ENCODE measurements around the gene NKAIN2.

Gene NKAIN2

GRCh38 chr6:124131259-124131658, 327.6 kb downstream of the NKAIN2 start:
- Histone ChIP-seq H3K4me3 (ENCODE audit: insufficient read depth, low read length, poor library complexity, severe bottlenecking) (no peak overlapping the region), H3K9me3 (ENCODE audit: insufficient read depth, low read length) (no peaks in the 10 kb centered on the region), H3K9ac (ENCODE audit: low read length) (no peak overlapping the region), H3F3A (ENCODE audit: insufficient read depth) (no peaks in the 10 kb centered on the region), H3K27ac (ENCODE audit: low read depth, low read length) (no peak overlapping the region), H3K27me3 (ENCODE audit: low read length) (no peaks in the 10 kb centered on the region), H2AFZ (ENCODE audit: low read depth, low read length, severe bottlenecking) (no peak overlapping the region), H3K4me2 (ENCODE audit: low read depth, low read length, poor library complexity, severe bottlenecking) (no peak overlapping the region), H3K9me2 (replicated peaks; ENCODE audit: insufficient read depth, low read length) (no peaks in the 10 kb centered on the region; the same call in 1 of the 2 replicates), H4K20me1 (ENCODE audit: low read depth, low read length) (no peaks in the 10 kb centered on the region), H3K36me3 (ENCODE audit: low read length) (no peaks in the 10 kb centered on the region), H3K79me2 (ENCODE audit: insufficient read depth, low read length) (no peaks in the 10 kb centered on the region)
- TF ChIP-seq EZH2phosphoT487 (conservative IDR thresholded peaks at IDR 0.05; ENCODE audit: low read length), result no peak
- TF ChIP-seq, protein P1, sequence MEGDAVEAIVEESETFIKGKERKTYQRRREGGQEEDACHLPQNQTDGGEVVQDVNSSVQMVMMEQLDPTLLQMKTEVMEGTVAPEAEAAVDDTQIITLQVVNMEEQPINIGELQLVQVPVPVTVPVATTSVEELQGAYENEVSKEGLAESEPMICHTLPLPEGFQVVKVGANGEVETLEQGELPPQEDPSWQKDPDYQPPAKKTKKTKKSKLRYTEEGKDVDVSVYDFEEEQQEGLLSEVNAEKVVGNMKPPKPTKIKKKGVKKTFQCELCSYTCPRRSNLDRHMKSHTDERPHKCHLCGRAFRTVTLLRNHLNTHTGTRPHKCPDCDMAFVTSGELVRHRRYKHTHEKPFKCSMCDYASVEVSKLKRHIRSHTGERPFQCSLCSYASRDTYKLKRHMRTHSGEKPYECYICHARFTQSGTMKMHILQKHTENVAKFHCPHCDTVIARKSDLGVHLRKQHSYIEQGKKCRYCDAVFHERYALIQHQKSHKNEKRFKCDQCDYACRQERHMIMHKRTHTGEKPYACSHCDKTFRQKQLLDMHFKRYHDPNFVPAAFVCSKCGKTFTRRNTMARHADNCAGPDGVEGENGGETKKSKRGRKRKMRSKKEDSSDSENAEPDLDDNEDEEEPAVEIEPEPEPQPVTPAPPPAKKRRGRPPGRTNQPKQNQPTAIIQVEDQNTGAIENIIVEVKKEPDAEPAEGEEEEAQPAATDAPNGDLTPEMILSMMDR (IDR thresholded peaks at IDR 0.05; ENCODE audit: insufficient read depth, low read length, poor library complexity, severe bottlenecking), result no peak

GRCh38 chr6:124131779-124132178, 328.1 kb downstream of the NKAIN2 start:
- H3K4me3 ChIP-seq (ENCODE audit: insufficient read depth, low read length, poor library complexity, severe bottlenecking), result no peak overlapping the region
- no peaks in the 10 kb centered on the region for H4K20me1 ChIP-seq (ENCODE audit: low read depth, low read length)
- H2AFZ ChIP-seq (ENCODE audit: low read depth, low read length, severe bottlenecking), result no peak overlapping the region
- H3K27me3 ChIP-seq (ENCODE audit: low read length), result no peaks in the 10 kb centered on the region
- TF ChIP-seq EZH2phosphoT487 (conservative IDR thresholded peaks at IDR 0.05; ENCODE audit: low read length), result no peak
- TF ChIP-seq, protein P1 (IDR thresholded peaks at IDR 0.05; ENCODE audit: insufficient read depth, low read length, poor library complexity, severe bottlenecking), result no peak
- H3K79me2 ChIP-seq (ENCODE audit: insufficient read depth, low read length), result no peaks in the 10 kb centered on the region
- H3K9me3 ChIP-seq (ENCODE audit: insufficient read depth, low read length), result no peaks in the 10 kb centered on the region
- H3K9me2 ChIP-seq (replicated peaks; ENCODE audit: insufficient read depth, low read length), result no peaks in the 10 kb centered on the region; the same call in 1 of the 2 replicates
- H3K9ac ChIP-seq (ENCODE audit: low read length), result no peak overlapping the region
- H3K27ac ChIP-seq (ENCODE audit: low read depth, low read length), result no peak overlapping the region
- H3K36me3 ChIP-seq (ENCODE audit: low read length), result no peaks in the 10 kb centered on the region
- no peak overlapping the region for H3K4me2 ChIP-seq (ENCODE audit: low read depth, low read length, poor library complexity, severe bottlenecking)
- no peaks in the 10 kb centered on the region for H3F3A ChIP-seq (ENCODE audit: insufficient read depth)

GRCh38 chr6:124132256-124132655, 328.6 kb downstream of the NKAIN2 start:
- Histone ChIP-seq H2AFZ (ENCODE audit: low read depth, low read length, severe bottlenecking) (no peak overlapping the region), H3K27me3 (ENCODE audit: low read length) (no peaks in the 10 kb centered on the region), H3K79me2 (ENCODE audit: insufficient read depth, low read length) (no peaks in the 10 kb centered on the region), H3K9me3 (ENCODE audit: insufficient read depth, low read length) (no peaks in the 10 kb centered on the region), H3K36me3 (ENCODE audit: low read length) (no peaks in the 10 kb centered on the region), H3K27ac (ENCODE audit: low read depth, low read length) (no peak overlapping the region), H3K9me2 (replicated peaks; ENCODE audit: insufficient read depth, low read length) (no peaks in the 10 kb centered on the region; the same call in 1 of the 2 replicates), H3F3A (ENCODE audit: insufficient read depth) (no peaks in the 10 kb centered on the region), H3K9ac (ENCODE audit: low read length) (no peak overlapping the region), H4K20me1 (ENCODE audit: low read depth, low read length) (no peaks in the 10 kb centered on the region), H3K4me3 (ENCODE audit: insufficient read depth, low read length, poor library complexity, severe bottlenecking) (no peak overlapping the region), H3K4me2 (ENCODE audit: low read depth, low read length, poor library complexity, severe bottlenecking) (no peak overlapping the region)
- TF ChIP-seq, protein P1 (IDR thresholded peaks at IDR 0.05; ENCODE audit: insufficient read depth, low read length, poor library complexity, severe bottlenecking), result no peak
- TF ChIP-seq EZH2phosphoT487 (conservative IDR thresholded peaks at IDR 0.05; ENCODE audit: low read length), result no peak
